Peyer's patch (tissue), 4 donors: ENCODE measurements around the gene SESN3. TPM values are rescaled to one million over a fixed set of nuclear protein-coding genes. Genes with fewer than 3 reads are reported as not detected.
"Not testable (repeated sequence)": the region's sequence is repeated elsewhere in the genome, so short reads cannot be mapped to it uniquely, and the experiment has no call there.

Experiments
- DNase-seq, 3 donors: peaks; one replicate each; pipeline ENCODE4 v3.0.0-alpha.2; 2017 to 2019
- H3K27ac ChIP-seq, 4 donors: fragments of 200-600 bp; sonication (generic); one replicate each; pipeline ENCODE4 v1.5.1; 2016 to 2019
- H3K27me3 ChIP-seq, 2 donors: fragments of 200-600 bp; sonication (generic); one replicate each; pipeline ENCODE4 v1.5.1; 2019
- H3K36me3 ChIP-seq, 3 donors: fragments of 200-600 bp; sonication (generic); one replicate each; pipeline ENCODE4 v1.5.1; 2016 to 2019
- H3K4me1 ChIP-seq, 4 donors: fragments of 200-600 bp; sonication (generic); one replicate each; pipeline ENCODE4 v1.5.1; 2016 to 2019
- H3K4me3 ChIP-seq, 4 donors: fragments of 200-600 bp; sonication (generic); 1 replicate in 3 of 4; 2 replicates in 1 of 4; pipeline ENCODE4 v1.5.1; 2016 to 2019; ENCODE audit warnings: mild to moderate bottlenecking in 1 of 4
- H3K9me3 ChIP-seq, 4 donors: fragments of 200-600 bp; sonication (generic); one replicate each; pipeline ENCODE4 v1.5.1; 2016 to 2019; ENCODE audit warnings: mild to moderate bottlenecking in 1 of 4
- CTCF ChIP-seq, 6 experiments: fragments of 450-650 bp in 4 of 6; fragments of 200-600 bp in 2 of 6; sonication (generic) in 1 of 6; IDR thresholded peaks; one replicate each; pipeline ENCODE4 v1.5.1; 2017 to 2019; ENCODE audit warnings: antibody characterized with exemption in 6 of 6, mild to moderate bottlenecking in 3 of 6, moderate library complexity in 1 of 6
- POLR2A ChIP-seq, 2 donors: fragments of 450-650 bp; IDR thresholded peaks; one replicate each; pipeline ENCODE4 v1.5.1; 2017; ENCODE audit warnings: antibody characterized with exemption in 2 of 2, mild to moderate bottlenecking in 2 of 2, moderate library complexity in 2 of 2
- total RNA-seq, 4 donors: library from RNA; depleted of rRNA; stranded (reverse); fragments of >200 nt; gene quantifications; one replicate each; pipeline ENCODE4 v1.1.0, GENCODE V29; 2016

SESN3 gene
- total RNA-seq, 4 donors from 2014 or later: 23.1 to 52.8 (median 28.4) TPM

DNA sequence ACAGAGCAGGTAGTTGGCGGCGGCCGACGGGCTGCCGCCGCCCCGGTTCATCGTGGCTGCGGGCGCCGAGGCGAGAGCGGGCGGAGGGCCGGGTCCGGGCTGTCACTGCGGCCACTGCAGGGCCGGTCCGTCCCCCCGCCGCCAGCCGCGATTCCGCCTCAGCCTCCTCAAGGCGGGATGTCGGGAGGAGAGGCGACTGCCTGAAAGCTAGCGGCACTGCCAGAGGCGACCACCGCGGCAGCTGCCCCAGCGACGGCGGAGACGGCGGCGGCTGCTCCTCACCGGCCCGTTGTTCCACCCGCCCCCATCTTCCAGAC is 234 bp downstream of the SESN3 start:
- Histone ChIP-seq H3K4me3 (peak overlapping the region; percentile 86 to 97 (median 94)), H3K36me3 (no peaks in the 10 kb centered on the region), H3K9me3 (no peaks in the 10 kb centered on the region), H3K4me1 (peaks cover 0 to 10% (median 3%) of the 10 kb centered on the region in 4 donors), H3K27ac (peak overlapping the region; percentile 87 to 99 (median 92)), H3K27me3 (no peaks in the 10 kb centered on the region)
- no peak for DNase-seq
- no peak for TF ChIP-seq CTCF (IDR thresholded peaks at IDR 0.05)

DNA sequence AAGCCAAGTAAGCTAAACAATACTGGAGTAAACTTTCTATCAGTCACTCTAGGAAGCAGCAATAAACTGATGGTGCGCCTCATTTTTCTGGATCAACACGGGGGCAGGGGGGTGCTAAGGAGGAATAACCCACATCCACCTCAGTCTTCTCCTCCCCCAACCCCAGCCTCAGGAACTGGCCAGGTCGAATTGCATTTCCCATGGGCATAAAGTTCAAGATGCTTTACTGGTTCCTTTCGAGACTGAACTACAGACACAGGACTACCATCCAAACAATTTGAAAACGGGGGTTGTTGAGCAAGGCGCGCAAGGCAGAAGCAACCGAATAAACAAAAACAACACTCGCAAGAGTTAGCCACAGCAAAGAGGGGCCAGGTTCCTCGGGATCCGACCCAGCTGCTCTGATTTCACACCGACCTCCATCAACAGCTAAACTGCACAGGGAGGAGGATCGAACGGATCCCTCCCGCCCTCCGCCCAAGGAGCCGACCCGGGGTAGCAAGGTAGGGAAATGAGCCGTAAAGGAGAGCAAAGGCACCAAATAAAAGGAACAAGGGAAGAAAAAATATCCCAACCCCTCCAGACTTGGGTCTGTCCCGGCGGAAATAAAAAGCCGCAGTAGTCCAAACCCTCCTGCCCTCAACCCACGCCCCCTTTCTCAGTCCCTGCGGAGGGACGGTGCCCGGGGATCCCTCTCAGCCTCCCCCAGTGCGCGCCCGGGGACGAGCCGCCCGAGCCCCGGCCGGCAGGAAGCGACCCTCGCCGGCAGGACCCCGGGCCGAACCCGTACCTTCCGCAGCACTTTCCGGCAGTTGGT is 801 bp downstream of the SESN3 start:
- TF ChIP-seq CTCF (IDR thresholded peaks at IDR 0.05) (no peak), POLR2A (IDR thresholded peaks at IDR 0.05) (no peak)
- Histone ChIP-seq H3K27me3 (no peaks in the 10 kb centered on the region), H3K36me3 (no peaks in the 10 kb centered on the region), H3K4me3 (peak overlapping the region; percentile 86 to 97 (median 94)), H3K9me3 (no peaks in the 10 kb centered on the region), H3K4me1 (peaks cover 0 to 10% (median 3%) of the 10 kb centered on the region in 4 donors), H3K27ac (peak overlapping the region; percentile 87 to 99 (median 92))
- DNase-seq: peak in 2 of 3 donors; percentile 40 to 59

DNA sequence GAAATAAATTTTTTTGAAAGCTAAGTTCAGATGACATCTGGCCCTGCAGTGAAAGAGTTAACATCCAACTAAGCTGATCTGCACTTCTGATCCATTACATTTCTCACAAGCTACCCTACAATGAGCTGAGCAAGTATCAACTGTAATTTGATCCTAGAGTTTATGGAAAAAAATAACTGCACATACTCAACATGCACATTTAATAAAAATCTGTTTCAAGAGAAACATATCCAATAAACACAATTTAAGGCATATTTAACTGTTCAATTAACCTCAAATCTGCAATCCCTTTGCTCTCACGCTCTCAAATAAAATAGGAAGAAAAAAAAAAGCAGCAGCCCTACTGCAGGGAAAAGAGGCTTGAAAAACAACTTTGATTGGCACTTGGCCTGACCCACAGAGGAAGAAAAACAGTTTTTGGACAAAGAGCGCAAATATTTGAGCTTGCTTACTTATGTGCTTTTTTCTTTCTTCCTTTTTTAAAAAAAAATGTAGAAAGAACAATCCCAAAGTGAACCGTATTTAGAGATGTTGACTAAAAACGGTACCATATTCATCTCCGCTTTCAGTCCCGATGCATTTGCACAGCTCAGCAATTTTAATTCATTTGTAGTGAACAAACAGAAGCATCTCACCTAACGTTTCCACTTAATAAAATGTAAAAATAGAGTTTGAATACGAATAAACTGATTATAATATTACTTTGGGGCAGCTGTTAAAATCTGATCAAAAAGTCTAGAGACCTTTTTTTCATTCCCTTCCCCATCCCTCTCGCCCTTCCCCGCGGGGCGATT is 1.6 kb downstream of the SESN3 start:
- H3K4me1 ChIP-seq: peaks cover 0 to 10% (median 3%) of the 10 kb centered on the region in 4 donors
- no peaks in the 10 kb centered on the region for H3K36me3 ChIP-seq
- no peaks in the 10 kb centered on the region for H3K9me3 ChIP-seq
- TF ChIP-seq CTCF (IDR thresholded peaks at IDR 0.05): no peak
- DNase-seq: no peak
- H3K27me3 ChIP-seq: no peaks in the 10 kb centered on the region
- H3K4me3 ChIP-seq: peak overlapping the region; percentile 86 to 97 (median 94)
- H3K27ac ChIP-seq: peak overlapping the region in 3 of 4 donors; percentile 87 to 99 (median 94)

- H3K27ac ChIP-seq: peak overlapping the region in 1 of 4 donors; percentile 99
- H3K27me3 ChIP-seq: no peaks in the 10 kb centered on the region
- H3K36me3 ChIP-seq: no peaks in the 10 kb centered on the region
- no peaks in the 10 kb centered on the region for H3K9me3 ChIP-seq
- TF ChIP-seq CTCF (IDR thresholded peaks at IDR 0.05): no peak
- no peak for TF ChIP-seq POLR2A (IDR thresholded peaks at IDR 0.05)
- peaks cover 0 to 10% (median 3%) of the 10 kb centered on the region in 4 donors for H3K4me1 ChIP-seq
- no peak for DNase-seq
- no peak overlapping the region for H3K4me3 ChIP-seq
Measured at GRCh38 chr11:95228081-95228749, 2.8 kb downstream of the SESN3 start.

DNA sequence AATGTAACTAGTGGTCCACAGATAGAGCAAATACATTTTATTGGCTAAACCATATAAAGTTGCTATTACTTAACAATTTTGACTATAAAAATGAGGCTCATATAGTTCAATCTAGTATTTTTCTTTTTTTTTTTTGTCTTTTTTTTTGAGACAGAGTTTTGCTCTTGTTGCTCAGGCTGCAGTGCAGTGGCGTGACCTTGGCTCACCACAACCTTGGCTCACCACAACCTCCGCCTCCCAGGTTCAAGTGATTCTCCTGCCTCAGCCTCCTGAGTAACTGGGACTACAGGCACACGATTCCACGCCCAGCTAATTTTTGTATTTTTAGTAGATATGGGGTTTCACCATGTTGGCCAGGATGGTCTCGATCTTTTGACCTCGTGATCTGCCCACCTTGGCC is 3.9 kb downstream of the SESN3 start:
- not testable (repeated sequence) for DNase-seq, H3K36me3 ChIP-seq, H3K9me3 ChIP-seq, H3K4me1 ChIP-seq, H3K27ac ChIP-seq, H3K27me3 ChIP-seq, H3K4me3 ChIP-seq
